Fibroblast of lung (primary cell): ENCODE measurements around the gene DNAL4. TPM values are rescaled to one million over a fixed set of nuclear protein-coding genes. Genes with fewer than 3 reads are reported as not detected.

Experiments
- DNase-seq, 2 donors: peaks; one replicate each; pipeline versions ENCODE4 v3.0.0 to v3.0.0-alpha.2; 2010; ENCODE audit warnings: low read depth in 2 of 2
- H2AFZ ChIP-seq: 2 replicates; pipeline ENCODE4 v1.5.1; 2012; ENCODE audit warnings: low read length, control low read depth, inconsistent platforms
- H3K27ac ChIP-seq: 2 replicates; pipeline ENCODE4 v1.5.1; 2011; ENCODE audit warnings: low read length, control low read depth; ENCODE audit not compliant: insufficient read depth
- H3K27me3 ChIP-seq: 2 replicates; pipeline ENCODE4 v1.5.1; 2011; ENCODE audit warnings: mild to moderate bottlenecking, low read length; ENCODE audit not compliant: control insufficient read depth, insufficient read depth
- H3K36me3 ChIP-seq: 2 replicates; pipeline ENCODE4 v1.5.1; 2011; ENCODE audit warnings: low read length; ENCODE audit not compliant: control insufficient read depth, insufficient read depth
- H3K4me1 ChIP-seq: 2 replicates; pipeline ENCODE4 v1.5.1; 2011; ENCODE audit warnings: low read length; ENCODE audit not compliant: control insufficient read depth, insufficient read depth; ENCODE audit errors: extremely low read depth
- H3K4me2 ChIP-seq: 2 replicates; pipeline ENCODE4 v1.5.1; 2011; ENCODE audit warnings: low read length, control low read depth; ENCODE audit not compliant: insufficient read depth; ENCODE audit errors: extremely low read depth
- H3K4me3 ChIP-seq, 4 experiments: fragments of 200-600 bp in 1 of 4; sonication (generic) in 1 of 4; replicated peaks in 1 of 4; 2 replicates each; pipeline ENCODE4 v1.5.1; 2011 to 2016; ENCODE audit warnings: low read length in 4 of 4, low read depth in 3 of 4, mild to moderate bottlenecking in 3 of 4, control low read depth in 2 of 4, inconsistent platforms in 1 of 4, mixed read lengths in 1 of 4; ENCODE audit not compliant: insufficient read depth in 1 of 4; ENCODE audit errors: control extremely low read depth in 1 of 4
- H3K79me2 ChIP-seq: 2 replicates; pipeline ENCODE4 v1.5.1; 2012; ENCODE audit warnings: mild to moderate bottlenecking, low read length, inconsistent platforms; ENCODE audit not compliant: control insufficient read depth, insufficient read depth
- H3K9ac ChIP-seq: 2 replicates; pipeline ENCODE4 v1.5.1; 2011; ENCODE audit warnings: mild to moderate bottlenecking, low read length, control low read depth; ENCODE audit not compliant: insufficient read depth
- H3K9me3 ChIP-seq: 2 replicates; pipeline ENCODE4 v1.5.1; 2012; ENCODE audit warnings: low read depth, low read length; ENCODE audit not compliant: control insufficient read depth, insufficient read depth
- H4K20me1 ChIP-seq: 2 replicates; pipeline ENCODE4 v1.5.1; 2011; ENCODE audit warnings: low read length; ENCODE audit not compliant: control insufficient read depth, insufficient read depth; ENCODE audit errors: extremely low read depth
- EZH2 ChIP-seq: IDR thresholded peaks from 2 replicates; pipeline ENCODE4 v1.5.1; 2012; ENCODE audit warnings: low read length, control low read depth, mild to moderate bottlenecking; ENCODE audit errors: missing control alignments
- polyA plus RNA-seq, 2 donors: library from polyadenylated mRNA; depleted of rRNA in 1 of 2; stranded (reverse) in 1 of 2; unstranded in 1 of 2; fragments of >200 nt; gene quantifications; 2 replicates each; pipeline ENCODE4 v1.2.1, GENCODE V29; 2011 to 2012; ENCODE audit warnings: missing spikeins in 1 of 2
- total RNA-seq: library from RNA; depleted of rRNA; stranded (reverse); fragments of >200 nt; gene quantifications from 2 replicates; pipeline ENCODE4 v1.2.1, GENCODE V29; 2014
- TF ChIP-seq, protein P1 (sequence below), 2 donors: IDR thresholded peaks in 1 of 2; conservative IDR thresholded peaks in 1 of 2; 1 replicate in 1 of 2; 2 replicates in 1 of 2; pipeline ENCODE4 v1.5.1; 2011 to 2012; ENCODE audit warnings: low read length in 2 of 2, control low read depth in 1 of 2, inconsistent platforms in 1 of 2, low read depth in 1 of 2, mild to moderate bottlenecking in 1 of 2

The DNAL4 gene
- total and polyA plus RNA-seq, 2 donors (not counting 1 experiment from before 2014, with no cell fraction given): 13.3 to 25.1 TPM

DNA sequence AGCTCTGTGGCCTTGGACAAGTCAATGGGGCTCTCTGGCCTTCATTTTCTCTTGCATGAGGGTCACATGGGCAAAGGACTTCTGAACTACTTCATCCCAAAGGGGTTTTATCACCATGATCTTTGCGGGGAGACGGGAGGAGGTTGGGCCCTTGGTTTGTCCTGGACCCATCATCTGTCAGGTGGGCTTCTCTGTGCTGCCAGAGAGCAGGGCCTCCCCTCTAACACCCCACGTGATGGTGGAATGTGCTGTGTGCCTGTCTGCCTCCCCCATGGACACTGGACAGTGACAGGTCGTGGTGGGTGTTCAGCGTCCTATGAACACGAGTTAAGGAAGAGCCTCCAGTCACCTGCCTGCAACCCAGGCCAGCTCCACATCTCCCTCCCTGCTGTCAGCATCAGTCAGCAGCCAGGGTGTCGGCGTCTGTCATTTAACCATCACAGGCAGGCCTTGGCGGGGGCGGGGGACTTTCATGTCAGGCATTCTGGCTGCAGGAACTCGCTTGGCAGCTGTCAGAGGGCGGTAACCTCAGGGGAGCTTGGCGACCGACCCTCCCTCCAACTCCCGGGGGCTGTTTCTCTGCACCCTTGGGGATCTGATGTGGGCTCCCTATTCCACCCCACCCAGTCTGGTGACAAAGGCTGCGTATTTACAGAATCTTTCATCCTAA lies 35.5 kb downstream of the DNAL4 start:
- no peak overlapping the region for H3K4me3 ChIP-seq
- H3K4me2 ChIP-seq: no peak overlapping the region
- no peak overlapping the region for H2AFZ ChIP-seq
- peaks cover 7% of the 10 kb centered on the region for H3K4me1 ChIP-seq
- H4K20me1 ChIP-seq: no peaks in the 10 kb centered on the region
- no peaks in the 10 kb centered on the region for H3K27me3 ChIP-seq
- no peak for DNase-seq
- H3K27ac ChIP-seq: no peak overlapping the region
- no peaks in the 10 kb centered on the region for H3K9me3 ChIP-seq
- TF ChIP-seq, protein P1, sequence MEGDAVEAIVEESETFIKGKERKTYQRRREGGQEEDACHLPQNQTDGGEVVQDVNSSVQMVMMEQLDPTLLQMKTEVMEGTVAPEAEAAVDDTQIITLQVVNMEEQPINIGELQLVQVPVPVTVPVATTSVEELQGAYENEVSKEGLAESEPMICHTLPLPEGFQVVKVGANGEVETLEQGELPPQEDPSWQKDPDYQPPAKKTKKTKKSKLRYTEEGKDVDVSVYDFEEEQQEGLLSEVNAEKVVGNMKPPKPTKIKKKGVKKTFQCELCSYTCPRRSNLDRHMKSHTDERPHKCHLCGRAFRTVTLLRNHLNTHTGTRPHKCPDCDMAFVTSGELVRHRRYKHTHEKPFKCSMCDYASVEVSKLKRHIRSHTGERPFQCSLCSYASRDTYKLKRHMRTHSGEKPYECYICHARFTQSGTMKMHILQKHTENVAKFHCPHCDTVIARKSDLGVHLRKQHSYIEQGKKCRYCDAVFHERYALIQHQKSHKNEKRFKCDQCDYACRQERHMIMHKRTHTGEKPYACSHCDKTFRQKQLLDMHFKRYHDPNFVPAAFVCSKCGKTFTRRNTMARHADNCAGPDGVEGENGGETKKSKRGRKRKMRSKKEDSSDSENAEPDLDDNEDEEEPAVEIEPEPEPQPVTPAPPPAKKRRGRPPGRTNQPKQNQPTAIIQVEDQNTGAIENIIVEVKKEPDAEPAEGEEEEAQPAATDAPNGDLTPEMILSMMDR (conservative IDR thresholded peaks at IDR 0.05 in 1 of 2, IDR thresholded peaks at IDR 0.05 in 1 of 2; ENCODE audit: low read depth in 1 of 2, low read length in 2 of 2): no peak
- TF ChIP-seq EZH2: no peak
- H3K36me3 ChIP-seq: no peaks in the 10 kb centered on the region
- no peak overlapping the region for H3K9ac ChIP-seq
- peaks cover 12% of the 10 kb centered on the region for H3K79me2 ChIP-seq

DNA sequence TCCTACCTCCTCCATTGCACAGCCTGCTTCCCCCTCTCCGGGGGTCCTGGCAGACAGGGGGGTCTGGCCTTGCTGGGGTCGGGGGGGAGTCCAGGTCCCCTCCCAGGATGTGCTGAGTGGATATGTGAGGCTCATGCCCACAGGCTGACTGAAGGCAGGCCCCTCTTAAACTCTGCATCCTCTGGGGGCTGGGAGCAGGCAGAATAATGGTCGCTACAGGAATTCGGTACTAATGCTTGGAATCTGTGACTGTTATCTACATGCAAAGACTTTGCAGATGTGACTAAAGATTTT lies 36.5 kb downstream of the DNAL4 start:
- Histone ChIP-seq H3K27me3 (no peaks in the 10 kb centered on the region), H3K9ac (no peak overlapping the region), H3K27ac (no peak overlapping the region), H2AFZ (no peak overlapping the region), H3K9me3 (no peaks in the 10 kb centered on the region), H3K36me3 (peaks cover 4% of the 10 kb centered on the region), H3K79me2 (peaks cover 18% of the 10 kb centered on the region), H3K4me2 (no peak overlapping the region), H4K20me1 (no peaks in the 10 kb centered on the region), H3K4me1 (peaks cover 7% of the 10 kb centered on the region), H3K4me3 (no peak overlapping the region)
- DNase-seq: no peak
- TF ChIP-seq, protein P1 (conservative IDR thresholded peaks at IDR 0.05 in 1 of 2, IDR thresholded peaks at IDR 0.05 in 1 of 2; ENCODE audit: low read depth in 1 of 2, low read length in 2 of 2): no peak
- no peak for TF ChIP-seq EZH2

DNA sequence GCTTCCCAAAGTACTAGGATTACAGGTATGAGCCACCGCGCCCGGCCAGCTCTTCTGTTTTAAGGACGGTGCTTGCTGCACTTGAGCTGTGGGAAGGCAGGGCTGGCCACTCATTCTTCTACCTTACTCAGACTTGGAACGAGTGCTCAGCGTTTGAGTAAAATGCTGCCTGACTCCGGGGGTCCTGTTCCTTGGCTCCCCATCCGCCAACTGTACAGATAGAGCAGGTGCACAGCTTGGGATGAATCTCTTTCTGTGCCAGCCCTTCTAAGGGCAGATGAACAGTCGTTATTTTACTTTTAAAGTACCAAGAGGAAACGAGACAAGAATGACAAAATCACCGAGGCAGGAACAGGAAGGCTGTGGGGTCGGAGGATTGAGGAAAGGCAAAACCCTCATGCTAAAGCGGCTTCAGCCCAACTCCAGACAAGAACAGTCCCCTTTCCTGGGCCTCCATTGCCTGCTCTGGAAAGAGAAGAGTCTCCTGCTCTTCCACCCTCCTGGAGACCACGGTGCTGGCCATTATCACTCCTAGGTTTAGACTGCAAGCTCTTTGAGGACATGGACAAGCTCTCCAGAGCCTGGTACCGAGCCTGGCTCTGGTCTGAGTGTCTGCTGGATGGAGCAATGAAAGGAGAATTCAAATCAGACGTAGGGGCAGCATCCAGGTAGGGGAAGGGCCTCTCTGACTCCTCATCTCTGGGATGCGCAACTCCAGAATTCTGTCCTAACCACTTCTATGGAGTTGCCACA lies 37.1 kb downstream of the DNAL4 start:
- H3K27ac ChIP-seq: no peak overlapping the region
- no peak overlapping the region for H3K9ac ChIP-seq
- H2AFZ ChIP-seq: no peak overlapping the region
- no peaks in the 10 kb centered on the region for H4K20me1 ChIP-seq
- H3K9me3 ChIP-seq: no peaks in the 10 kb centered on the region
- peak overlapping the region in 3 of 4 experiments; percentile 10 to 62 (median 52) for H3K4me3 ChIP-seq
- no peaks in the 10 kb centered on the region for H3K27me3 ChIP-seq
- peak overlapping the region; percentile 90 for H3K4me2 ChIP-seq
- no peak for TF ChIP-seq EZH2
- TF ChIP-seq, protein P1 (conservative IDR thresholded peaks at IDR 0.05 in 1 of 2, IDR thresholded peaks at IDR 0.05 in 1 of 2; ENCODE audit: low read depth in 1 of 2, low read length in 2 of 2): no peak
- H3K4me1 ChIP-seq: peaks cover 7% of the 10 kb centered on the region
- DNase-seq: peak in 1 of 2 donors; percentile 9
- peaks cover 9% of the 10 kb centered on the region for H3K36me3 ChIP-seq
- peaks cover 18% of the 10 kb centered on the region for H3K79me2 ChIP-seq
